Measurements from ENCODE around the gene DHDDS.
"Not testable (repeated sequence)": the region's sequence is repeated elsewhere in the genome, so short reads cannot be mapped to it uniquely, and the experiment has no call there.

The DHDDS gene

DNA sequence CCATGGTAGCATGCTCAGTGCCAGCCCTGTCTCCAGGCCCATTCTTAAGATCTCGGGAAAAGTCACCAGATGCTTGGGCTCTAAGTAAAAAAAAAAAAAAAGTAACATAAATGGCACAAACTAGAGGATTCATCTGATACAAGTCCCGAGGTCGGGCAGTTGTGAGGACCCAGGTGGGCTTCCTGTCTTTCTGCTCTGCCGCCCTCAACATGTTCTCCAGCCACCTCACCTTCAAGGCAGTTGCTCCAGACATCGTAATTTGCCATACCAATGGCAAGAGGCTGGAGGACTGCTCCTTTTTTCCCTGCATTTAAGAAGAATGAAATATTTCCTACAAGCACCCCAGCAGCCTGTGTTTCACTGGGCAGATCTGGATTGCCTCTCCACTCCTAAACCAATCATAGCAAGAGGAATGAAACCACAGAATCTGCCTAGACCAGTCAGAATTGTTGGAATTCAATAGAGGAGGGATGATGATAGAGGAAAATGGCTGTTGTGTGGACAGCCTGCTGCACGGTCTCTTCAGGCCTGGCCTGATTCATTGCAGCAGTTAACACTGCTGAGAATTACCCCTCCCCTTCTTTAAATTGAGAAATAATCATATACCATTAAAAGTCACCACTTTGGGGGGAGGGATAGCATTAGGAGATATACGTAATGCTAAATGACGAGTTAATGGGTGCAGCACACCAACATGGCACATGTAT is 45.5 kb downstream of the DHDDS start:
- DNase-seq, result no peak

DNA sequence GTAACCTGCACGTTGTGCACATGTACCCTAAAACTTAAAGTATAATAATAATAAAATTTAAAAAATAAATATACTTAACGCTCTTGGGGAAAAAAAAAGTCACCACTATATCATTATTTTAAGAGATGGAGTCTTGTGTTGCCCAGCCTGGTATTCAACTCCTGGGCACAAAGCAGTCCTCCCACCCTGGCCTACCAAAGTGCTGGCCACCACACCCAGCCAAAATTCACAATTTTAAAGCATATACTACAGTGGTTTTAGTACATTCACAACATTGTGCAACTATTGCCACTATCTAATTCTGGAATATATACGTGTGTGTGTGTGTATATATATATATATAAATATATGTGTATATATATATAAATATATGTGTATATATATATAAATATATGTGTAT is 46.0 kb downstream of the DHDDS start:
- DNase-seq, result no peak

DNA sequence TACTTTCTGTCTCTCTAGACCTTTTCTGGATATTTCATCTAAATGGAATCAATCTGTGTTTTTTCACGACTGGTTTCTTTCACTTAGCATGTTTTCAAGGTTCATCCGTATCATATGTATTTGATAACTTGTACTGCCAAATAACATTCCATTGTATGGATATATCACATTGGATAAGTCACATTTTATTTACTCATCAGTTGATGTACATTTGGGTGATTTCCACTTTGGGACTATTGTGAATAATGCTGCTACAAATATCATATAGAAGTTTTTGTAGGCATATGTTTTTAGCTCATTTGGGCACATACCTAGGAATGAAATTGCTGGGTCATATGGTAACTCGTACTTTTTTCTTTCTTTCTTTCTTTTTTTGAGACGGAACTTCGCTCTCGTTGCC is 46.9 kb downstream of the DHDDS start:
- DNase-seq, result no peak

DNA sequence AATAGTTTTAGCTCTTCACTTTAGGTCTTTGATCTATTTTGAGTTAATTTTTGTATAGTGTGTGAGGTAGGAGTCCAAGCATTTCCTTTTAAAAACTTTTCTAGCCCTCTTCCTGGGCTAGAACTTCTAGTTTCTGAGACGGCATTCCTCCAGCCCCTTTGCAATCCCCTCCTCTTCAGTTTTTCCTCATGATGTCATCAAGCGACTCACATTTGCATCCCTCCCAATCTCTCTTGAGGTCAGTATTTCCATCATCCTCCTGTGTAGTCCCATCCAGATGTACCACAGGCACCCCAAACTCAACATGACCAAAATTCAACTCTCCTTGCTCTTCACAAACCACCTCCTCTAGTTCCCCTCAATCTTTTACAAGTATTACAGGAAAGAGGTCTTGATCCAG is 50.8 kb downstream of the DHDDS start:
- DNase-seq, result no peak

DNA sequence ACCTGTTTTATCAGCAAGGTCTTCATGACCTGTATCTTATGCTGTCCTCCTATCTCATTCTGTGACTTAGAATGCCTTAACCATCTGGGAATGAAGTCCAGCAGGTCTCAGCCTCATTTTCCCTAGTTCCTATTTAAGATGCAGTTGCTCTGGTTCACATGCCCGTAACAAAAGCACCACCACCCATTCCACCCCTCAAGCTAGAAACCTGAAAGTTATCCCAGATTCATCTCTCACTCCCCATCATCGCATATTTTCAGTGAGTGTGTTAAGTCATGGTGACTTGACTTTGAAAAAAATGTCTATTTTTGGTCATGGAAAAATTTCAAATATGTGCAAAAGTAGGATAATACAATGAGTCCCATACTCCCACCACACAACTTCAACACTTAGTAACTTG is 51.9 kb downstream of the DHDDS start:
- no peak for DNase-seq

DNA sequence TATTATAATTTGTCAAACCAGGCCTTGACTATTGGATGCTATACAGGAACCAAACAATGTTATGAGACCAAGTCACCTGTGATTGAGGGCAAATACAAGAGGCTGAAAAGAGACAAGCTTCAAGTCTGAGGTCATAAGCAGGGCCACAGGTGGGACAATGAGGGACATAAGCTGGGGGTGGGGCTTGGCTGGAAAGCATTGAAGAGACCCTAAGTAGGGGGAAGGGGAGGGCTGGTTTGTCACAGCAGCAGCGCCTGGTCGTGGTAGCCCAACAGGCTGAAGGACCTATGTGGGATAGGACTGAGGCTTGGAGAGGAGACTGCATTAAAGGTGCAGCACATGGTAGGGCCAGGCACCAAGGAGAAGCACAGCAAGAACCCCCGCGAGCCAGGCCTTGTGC is 58.0 kb downstream of the DHDDS start:
- no peak for DNase-seq

DNA sequence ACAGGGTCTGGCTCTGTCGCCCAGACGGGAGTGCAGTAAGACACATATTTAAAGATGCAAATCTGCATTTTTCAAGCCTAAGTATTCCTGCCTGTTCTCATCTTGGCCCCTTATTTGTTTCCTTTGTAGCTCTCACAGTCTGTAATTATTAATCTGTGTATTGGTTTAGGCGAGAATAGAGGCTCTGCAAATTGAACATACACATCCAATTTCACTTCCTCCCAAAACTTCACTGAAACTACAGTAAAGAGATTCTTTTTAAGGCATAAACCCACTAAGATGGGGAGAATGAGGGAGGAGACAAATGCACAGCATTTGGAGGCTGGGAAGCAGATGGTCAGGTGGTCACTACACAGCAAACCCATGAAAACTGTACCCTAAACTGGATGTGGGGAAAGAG is 61.1 kb downstream of the DHDDS start:
- no peak for DNase-seq

DNA sequence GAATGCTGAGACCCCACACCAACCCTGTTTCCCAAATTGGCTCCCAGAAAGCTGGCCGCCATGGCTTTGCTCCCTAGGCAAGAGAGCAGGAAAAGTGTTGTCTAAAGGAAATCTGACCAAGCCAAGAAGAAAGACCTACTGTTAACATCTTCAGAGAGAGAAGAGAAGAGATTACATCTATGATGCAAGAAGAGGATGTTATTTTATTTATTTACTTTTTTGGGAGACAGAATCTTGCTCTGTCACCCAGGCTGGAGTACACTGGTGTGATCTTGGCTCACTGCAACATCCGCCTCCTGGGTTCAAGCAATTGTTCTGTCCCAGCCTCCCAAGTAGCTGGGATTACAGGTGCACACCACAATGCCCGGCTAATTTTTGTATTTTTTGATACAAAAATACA is 61.8 kb downstream of the DHDDS start:
- no peak for DNase-seq

DNA sequence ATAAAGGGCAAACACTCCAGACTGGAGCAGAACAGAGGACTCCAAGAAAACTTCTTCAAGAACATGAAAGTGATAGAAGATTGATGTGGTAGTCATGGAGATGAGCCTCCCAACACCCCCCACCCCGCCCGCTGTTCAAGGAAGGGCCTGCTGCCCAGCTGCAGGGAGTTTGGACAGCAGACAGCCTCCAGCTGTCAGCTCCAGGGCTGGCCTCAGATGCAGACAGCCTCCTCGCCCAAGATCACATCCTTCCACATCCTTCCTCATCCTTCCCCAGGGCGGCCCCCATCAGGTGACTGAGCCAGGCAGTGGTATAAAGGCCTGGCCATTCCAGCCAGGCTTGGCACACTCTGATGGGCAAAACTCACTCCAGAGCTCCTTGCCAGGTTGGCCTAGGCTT is 64.7 kb downstream of the DHDDS start:
- no peak for DNase-seq

DNA sequence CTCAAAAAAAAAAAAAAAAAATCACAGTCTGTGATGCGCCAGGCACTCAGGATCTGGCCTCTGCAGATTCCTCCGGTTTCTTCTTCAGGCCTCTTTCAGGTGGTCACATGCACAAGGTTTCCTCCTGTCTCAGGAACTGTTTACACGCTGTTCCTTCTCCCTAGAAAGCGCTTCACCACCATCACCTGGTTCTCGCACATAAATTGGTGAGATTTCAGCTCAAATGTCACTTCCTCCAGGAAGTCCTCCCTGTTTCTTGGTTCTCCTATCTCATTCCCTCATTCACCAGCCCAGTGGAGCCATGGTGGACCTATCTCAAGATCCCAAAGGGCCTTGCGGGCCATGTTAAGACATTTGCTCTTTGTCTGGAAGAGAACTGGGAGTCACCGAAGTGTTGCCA is 66.8 kb downstream of the DHDDS start:
- no peak for DNase-seq

DNA sequence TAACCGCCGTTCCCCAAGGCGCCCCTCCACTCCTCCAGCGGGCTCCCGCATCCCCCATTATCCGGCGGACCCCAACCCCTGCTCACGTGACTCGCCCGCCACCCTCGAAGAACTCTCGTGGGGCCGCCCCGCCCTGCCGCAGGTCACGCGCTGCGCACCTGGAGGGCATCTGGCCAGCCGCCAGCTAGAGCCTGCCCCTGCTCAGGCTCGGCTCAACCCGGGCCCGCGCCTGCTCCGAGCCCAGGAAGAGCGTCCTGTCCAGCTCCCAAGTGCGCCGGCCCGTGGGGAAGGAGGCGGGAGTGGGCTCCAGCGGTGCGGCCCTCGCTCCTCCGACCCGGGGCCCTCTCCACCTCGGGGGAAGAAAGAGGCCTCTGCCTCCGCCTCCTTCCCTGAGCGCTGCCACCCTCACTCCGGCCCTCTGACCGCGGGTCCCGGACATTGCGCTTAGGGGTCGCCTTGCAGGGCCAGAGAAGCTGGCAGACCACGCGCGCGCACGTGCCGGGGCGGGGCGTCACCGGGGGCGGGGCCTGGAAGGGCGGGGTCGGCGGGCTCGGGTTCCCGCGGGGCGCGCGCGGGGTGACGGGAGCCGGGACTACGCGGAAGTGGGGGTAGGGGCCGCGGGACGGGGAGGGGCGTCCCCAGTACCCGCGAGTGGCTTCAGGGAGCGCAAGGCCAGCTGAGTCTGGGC is 68.5 kb downstream of the DHDDS start:
- peak; percentile 79 to 82 for DNase-seq

DNA sequence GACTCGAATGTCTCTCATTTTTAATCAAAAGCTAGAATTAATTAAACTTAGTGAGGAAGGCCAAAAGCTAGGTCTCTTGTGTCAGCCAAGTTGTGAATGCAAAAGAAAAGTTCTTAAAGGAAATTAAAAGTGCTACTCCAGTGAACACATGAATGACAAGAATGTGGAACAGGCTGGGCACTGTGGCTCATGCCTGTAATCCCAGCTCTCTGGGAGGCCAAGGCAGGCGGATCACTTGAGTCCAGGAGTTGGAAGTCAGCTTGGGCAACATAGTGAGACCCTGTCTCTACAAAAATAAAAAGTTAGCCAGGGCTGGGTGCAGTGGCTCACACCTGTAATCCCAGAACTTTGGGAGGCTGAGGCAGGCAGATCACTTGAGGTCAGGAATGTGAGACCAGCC is 78.6 kb downstream of the DHDDS start:
- DNase-seq, result not testable (repeated sequence)

DNA sequence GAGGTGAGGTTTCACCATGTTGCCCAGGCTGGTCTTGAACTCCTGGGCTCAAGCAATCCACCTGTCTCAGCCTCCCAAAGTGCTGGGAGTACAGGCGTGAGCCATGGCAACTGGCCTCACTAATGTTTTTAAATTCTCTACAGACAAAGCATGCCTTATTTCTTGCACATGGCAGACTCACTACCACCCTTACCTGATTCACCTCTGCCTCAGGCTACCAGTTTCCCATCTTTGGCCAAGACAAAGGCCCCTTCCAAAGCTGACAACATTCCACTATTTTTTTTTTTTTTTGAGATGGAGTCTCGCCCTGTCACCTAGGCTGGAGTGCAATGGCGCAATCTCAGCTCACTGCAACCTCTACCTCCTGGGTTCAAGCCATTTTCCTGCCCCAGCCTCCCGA is 83.7 kb downstream of the DHDDS start:
- DNase-seq, result not testable (repeated sequence)

DNA sequence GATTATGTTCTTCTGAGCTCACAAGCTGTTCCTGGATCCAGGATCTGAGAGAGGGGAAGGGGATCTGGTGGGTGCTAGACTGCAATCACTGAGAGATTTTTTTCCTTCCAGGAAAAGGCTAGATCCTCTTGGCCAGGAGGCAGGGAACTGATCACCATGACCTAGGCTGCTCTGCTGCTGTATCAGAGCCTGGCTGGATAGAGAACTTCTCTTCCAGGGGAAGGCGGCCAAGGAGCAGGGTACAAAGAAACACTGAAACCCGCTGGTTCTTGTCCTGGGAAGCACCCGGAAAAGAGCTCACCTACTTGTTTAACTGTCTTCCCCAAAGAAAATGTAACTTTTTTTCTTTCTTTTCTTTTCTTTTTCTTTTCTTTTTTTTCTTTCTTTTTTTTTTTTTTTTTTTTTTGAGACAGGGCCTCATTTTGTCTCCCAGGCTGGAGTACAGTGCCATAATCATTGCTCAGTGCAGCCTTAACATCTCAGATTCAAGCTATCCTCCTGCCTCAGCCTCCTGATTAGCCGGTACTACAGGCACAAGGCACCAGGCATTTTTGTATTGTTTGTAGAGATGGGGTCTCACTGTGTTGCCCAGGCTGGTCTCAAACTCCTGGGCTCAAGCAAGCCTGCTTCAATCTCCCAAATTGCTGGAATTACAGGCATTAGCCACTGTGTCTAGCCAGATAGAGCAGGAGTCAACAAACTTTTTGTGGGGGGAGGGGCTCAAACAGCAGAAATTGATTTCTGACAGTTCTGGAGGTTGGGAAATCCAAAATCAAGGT is 85.1 kb downstream of the DHDDS start:
- no peak for DNase-seq

DNA sequence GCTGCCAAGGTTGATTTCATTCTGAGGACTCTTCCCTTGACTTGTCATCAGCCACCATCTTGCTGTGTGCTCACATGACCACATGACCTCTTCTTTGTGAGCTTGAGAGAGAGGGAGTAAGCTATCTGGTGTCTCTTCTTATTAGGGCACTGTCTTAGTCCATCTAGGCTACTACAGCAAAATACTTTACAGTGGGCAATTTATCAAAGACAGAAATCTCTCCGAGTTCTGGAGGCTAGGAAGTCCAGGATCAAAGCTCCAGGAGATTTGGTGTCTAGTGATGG is 85.6 kb downstream of the DHDDS start:
- no peak for DNase-seq

DNA sequence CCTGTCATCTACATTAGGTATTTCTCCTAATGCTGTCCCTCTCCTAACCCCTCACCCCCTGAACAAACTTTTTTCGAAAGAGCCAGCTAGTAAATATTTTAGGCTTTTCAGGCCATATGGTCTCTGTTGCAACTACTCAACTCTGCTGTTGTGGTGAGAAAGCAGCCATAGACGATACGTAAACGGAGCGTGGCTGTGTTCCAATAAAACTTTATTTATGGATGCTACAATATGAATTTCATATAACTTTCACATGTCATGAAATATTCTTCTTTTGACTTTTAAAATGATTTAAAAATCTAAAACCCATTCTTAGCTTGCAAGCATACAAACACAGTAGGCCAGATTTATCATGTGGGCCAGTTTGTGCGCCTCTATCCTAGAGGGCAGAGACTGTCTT is 86.2 kb downstream of the DHDDS start:
- no peak for DNase-seq

DNA sequence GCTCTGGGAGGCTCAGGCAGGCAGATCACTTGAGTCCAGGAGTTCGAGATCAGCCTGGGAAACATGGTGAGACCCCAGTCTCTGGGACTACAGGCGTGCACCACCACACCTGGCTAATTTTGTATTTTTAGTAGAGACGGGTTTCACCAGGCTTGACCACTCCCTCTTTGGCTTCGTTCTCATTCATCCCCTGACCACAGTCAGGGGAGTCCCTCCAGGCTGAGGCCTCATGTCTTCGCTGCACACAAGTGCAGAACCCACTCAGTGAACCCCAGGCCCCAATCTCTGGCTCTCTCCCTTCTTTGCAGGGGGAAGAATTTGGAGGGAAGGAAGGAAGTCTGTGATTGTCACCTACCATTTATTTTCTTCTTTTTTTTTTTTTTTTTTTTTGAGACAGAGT is 88.2 kb downstream of the DHDDS start:
- DNase-seq, result no peak

All from NCI-H187 (cell line).